Right kidney (tissue), 1 donor: ENCODE results near the gene NDUFB10.
A peak's percentile ranks its signal among the peaks of the same experiment; 100 is the strongest.

Source experiments
- DNase-seq: peaks from one replicate; pipeline ENCODE4 v3.0.0-alpha.2; 2016

Gene NDUFB10

DNA sequence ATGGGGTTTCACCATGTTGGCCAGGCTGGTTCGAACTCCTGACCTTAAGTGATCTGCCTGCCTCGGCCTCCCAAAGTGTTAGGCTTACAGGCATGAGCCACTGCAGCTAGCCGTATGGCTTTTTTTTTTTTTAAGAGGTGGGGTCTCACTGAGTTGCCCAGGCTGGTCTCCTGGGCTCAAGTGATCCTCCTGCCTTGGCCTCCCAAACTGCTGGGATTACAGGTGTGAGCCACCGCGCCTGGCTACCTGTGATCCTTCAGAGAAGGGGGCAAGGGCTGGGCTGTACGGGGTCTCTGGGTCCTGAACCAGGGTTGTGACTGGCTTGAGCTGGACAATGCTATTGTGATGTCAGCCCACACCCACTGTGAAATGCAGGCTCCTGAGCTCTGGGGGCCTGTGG is 7.1 kb downstream of the NDUFB10 start, which contains the start of gene RNF151:
Gene RNF151, plus strand, starts transcription at position 397 of the 400 bp plus-strand sequence. CDS start 26 bp downstream, outside the sequence.
- DNase-seq = no peak

DNA sequence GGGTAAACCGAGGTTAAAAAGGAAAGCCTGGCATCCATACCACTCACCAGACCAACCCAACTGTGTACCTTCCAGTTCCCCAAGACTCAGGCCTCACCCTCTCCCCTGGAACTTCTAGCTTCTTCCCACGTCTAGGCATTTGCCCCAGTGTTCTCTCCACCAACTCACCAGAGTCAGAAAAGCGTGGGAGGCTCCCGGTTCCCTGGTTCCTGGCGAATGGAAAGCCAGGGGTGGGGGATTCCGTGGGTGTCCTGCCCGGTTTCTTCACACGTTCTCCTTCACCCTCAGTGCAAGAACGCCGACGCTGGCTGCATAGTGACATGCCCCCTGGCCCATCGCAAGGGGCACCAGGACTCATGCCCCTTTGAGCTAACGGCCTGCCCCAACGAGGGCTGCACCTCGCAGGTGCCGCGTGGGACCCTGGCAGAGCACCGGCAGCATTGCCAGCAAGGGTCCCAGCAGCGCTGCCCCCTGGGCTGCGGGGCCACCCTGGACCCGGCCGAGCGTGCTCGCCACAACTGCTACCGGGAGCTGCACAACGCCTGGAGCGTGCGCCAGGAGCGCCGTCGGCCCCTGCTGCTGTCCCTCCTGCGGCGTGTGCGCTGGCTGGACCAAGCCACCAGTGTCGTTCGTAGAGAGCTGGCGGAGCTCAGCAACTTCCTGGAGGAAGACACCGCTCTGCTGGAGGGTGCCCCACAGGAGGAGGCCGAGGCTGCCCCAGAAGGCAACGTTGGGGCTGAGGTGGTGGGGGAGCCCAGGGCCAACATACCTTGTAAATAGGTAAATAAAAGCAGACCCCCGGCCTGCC is 9.0 kb downstream of the NDUFB10 start:
- DNase-seq = no peak

DNA sequence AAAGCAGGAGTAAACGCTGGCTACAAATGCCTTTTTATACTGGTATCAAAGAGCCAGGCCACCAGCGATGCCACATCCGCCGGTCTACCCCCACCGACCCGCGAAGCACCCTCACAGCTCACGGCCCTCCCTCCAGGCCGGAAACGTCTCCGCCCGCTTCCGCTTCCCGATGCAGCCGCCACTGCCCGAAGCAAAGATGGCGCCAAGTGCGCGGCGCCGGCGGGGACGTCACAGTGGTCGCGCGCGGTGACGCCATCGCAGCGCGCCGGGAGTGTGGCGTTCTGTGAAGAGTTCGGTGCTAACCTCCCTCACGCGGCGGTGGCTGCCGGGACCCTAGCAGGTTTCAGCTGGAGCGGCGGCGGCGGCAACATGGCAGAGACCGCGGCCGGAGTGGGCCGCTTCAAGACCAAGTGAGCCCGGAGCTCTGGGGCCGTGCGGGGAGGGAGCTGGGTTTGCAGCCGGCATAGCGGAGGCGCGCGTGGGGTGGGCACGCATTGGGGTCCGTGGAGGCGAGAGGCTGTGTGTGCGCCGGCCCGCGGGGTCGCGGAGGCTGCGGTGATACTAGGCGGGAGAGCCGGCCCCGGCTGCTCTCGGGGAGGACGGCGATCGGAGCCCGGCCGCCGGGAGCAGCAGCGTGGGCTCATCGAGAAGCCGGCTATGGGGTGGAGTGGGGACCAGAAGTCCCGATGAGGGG is 12.6 kb downstream of the NDUFB10 start, which contains the start of gene TBL3:
Gene TBL3, plus strand, starts transcription at position 258 of the 694 bp plus-strand sequence. Its CDS starts 112 bp downstream, at position 370.
- DNase-seq = peak; percentile 95

DNA sequence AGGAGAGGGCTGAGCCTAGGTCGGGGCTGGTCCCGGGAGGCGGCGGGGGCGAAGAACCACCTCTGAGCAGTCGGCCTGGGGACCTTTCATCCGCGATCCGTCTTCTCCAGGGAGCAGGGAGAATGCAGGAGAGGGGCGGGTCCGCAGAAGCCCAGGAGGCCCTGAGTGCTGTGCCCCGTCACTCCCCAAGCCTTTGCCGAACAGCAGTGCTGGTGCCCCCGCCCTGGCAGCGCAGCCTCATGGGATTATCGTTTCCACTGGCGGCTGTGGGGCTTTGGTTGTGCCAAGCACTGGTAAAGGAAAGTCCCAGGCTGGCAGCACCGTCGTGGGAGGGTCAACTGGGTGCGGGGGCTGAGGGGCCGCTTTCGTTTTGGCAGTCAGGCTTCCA is 13.1 kb downstream of the NDUFB10 start:
- no peak for DNase-seq

DNA sequence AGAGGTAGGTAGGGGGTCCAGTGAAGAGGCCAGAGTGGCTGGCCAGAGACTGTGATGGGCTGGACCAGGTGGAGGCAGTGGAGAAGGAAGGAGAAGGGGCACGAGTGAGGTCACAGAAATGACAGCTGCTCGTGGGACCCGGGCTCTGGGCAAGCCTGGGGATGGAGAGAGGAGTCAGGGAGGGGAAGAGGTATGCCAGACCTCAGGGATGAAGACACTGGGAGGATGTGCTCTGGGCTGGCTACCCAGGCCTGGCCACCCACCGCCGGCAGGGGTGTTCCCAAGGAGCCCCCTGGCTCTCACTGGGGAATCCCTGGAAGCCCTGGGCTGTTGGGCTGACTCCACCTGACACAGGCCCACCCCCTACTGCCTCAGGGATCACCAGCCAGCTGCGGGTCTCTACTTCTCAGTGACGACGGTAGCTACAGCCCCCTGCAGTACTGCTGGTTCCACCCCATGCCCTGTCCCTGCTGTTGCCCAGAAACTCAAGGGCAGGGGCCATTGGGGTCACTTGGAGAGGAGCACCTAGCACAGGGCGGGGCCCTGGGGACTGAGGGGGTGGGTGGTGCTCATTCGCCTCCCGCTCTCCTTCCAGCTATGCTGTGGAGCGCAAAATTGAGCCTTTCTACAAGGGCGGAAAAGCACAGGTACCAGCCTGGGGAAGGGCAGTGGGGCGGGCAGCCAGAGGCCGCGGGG is 14.3 kb downstream of the NDUFB10 start:
- no peak for DNase-seq

DNA sequence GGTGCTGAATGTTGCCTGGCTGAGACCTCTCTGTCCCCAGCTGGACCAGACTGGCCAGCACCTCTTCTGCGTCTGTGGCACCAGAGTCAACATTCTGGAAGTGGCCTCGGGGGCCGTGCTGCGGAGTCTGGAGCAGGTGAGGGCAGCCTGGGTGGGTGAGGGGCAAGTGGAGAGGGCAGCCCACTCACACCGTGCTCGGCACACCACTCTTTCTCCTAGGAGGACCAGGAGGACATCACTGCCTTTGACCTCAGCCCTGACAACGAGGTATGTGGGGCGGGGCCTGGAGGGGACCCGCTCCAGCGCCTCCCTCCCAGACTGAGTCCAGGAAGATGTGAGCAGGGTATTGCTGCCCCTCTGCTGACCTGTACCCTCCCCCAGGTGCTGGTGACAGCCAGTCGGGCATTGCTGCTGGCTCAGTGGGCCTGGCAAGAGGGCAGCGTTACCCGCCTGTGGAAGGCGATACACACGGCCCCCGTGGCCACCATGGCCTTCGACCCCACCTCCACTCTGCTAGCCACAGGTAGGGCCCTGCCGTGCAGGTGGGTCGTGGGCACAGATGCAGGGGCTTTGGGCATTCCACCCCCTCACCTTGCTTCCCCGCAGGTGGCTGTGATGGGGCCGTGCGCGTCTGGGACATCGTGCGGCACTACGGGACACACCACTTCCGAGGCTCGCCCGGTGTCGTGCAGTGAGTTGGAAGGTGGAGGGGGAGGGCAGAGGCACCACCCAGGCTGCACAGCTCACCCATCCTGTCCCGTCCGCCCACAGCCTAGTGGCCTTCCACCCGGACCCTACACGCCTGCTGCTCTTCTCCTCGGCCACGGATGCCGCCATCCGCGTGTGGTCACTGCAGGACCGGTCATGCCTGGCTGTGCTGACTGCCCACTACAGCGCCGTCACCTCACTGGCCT is 15.1 kb downstream of the NDUFB10 start:
- DNase-seq = no peak

DNA sequence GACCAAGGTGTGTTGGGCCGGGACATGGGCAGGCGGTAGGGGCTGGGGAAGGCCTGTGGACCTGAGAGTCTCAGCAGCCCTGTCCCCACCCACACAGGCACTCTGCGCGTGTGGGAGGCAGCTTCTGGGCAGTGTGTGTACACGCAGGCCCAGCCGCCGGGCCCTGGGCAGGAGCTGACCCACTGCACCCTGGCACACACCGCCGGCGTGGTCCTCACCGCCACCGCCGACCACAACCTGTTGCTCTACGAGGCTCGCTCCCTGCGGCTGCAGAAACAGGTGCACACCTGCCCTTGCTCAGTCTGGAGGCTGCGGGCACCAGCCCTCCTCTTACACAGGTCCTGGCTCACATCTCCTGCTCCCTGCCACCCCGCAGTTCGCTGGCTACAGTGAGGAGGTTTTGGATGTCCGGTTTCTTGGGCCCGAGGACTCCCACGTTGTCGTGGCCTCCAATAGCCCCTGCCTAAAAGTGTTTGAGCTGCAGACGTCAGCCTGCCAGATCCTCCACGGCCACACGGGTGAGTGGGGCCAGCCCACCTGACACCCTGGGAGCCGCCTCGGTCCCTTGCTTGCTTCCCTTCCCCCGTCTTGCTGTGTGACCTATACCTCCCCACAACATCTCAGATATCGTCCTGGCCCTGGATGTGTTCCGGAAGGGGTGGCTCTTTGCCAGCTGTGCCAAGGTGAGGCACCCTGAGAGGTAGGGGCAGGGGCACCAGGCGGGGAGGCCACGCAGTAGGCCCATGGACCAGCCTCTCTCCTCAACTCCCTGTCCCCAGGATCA is 16.3 kb downstream of the NDUFB10 start:
- no peak for DNase-seq

DNA sequence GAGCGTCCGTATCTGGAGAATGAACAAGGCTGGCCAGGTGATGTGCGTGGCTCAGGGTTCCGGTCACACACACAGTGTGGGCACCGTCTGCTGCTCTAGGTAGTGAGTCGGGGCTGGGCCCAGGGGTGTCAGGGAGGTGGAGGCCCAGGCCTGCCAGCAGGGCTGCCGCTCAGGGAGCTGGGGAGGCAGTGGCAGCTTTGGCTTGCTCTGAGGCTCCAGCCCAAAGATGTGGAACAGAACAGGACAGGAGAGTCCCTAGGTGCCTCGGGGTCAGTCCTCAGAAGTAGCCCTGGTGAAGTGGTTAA is 16.8 kb downstream of the NDUFB10 start:
- DNase-seq = no peak

DNA sequence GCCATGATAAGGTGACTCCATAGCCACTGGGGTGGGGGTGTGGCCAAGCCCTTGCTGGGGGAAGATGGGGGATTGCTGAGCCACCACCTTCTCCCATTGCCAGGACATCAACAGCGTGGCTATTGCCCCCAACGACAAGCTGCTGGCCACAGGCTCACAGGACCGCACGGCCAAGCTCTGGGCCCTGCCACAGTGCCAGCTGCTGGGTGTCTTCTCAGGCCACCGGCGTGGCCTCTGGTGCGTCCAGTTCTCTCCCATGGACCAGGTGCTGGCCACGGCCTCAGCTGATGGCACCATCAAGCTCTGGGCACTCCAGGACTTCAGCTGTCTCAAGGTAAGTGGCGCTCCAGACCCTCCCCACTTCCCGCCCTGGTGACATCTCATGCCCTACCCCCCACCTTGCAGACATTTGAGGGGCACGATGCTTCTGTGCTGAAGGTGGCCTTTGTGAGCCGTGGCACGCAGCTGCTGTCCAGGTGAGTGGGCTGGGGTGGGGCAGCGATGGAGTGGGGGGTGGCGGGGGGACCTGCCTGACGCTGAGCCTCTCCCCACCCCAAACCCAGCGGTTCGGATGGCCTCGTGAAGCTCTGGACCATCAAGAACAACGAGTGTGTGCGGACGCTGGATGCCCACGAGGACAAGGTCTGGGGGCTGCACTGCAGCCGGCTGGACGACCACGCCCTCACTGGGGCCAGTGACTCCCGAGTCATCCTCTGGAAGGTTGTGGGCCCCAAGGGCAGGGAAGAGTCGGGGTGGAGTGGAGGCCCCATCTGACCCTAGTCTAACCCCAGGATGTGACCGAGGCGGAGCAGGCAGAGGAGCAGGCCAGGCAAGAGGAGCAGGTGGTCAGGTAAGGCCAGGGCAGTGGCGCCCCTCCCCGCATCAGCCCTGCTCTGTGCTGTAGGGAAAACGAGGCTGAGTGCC is 17.9 kb downstream of the NDUFB10 start:
- no peak for DNase-seq

DNA sequence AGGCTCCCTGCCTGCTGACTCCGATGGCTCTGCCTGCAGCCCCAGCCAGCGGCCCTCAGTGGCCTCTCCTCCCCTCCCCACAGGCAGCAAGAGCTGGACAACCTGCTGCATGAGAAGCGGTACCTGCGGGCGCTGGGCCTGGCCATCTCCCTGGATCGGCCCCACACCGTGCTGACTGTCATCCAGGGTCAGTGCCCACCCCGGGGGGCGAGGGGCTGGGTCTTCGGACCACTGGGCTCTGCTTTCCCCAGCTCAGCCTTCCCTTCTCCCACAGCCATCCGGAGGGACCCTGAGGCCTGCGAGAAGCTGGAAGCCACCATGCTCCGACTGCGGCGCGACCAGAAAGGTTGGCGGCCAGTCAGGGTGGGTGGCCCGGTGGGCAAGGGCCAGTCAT is 18.5 kb downstream of the NDUFB10 start:
- DNase-seq = no peak

DNA sequence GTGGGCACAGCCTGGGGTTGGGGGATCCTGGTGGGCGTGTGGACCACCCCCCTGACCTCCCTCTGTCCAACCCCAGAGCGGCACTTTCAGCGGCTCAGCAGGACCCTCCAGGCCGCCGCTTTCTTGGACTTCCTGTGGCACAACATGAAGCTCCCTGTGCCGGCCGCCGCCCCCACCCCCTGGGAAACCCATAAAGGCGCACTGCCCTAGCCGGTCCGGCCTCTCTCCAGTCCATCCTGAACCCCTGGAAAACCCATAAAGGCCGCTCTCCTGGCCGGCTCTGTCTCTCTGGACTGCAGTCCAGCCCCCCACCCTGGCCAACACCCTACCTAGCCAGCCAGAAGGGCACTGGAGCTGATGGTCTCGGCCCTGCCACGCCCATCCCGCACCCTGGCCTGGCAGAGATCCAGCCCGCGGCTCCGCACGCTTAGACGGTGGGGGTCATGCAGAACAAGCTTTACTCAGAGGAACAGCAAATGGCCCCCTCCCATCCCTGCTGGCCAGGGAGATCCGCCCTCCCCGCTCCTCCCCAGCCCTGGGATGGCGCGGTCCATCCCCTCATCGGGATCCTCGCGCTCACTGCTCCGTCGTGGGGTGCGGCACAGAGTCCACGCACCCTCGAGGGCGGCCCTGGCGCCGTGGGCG is 19.3 kb downstream of the NDUFB10 start:
- DNase-seq = no peak

DNA sequence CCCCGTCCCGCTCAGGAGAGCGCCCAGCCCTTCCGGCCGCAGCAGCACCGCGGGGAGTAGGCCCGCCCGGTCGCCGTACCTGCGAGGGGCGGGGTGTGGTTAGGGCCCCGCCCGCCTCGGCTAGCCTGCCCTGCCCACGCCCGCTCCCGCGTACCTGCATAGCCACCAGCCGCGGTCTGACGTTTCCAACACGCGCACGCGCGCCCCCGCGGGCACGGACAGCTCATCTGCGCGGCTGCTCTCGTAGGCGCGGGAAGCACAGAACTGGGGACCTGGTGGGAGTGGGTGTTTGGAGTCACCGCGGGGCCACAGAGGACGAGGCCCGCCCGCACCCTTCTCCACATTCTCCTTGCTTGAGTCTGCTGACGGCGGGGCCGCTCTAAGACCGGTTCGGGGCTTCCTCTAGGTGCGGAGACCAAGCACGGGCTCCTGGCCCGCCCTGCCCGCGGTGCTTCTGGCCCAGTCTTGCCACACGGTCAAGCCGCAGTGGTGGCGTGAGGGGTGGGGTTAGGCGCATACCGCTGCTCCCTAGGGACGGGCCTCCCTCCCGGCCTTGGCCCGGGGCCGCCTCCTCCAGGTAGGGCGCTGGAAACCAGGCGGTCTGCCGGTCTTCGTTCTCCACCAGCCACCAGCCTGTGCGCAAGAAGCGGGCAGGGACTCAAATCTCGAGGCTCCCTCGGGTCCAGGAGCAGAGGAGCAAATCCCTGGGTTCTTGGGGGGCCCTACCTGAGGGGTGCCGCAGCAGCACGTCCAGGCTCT is 20.1 kb downstream of the NDUFB10 start:
- DNase-seq = peak; percentile 53

DNA sequence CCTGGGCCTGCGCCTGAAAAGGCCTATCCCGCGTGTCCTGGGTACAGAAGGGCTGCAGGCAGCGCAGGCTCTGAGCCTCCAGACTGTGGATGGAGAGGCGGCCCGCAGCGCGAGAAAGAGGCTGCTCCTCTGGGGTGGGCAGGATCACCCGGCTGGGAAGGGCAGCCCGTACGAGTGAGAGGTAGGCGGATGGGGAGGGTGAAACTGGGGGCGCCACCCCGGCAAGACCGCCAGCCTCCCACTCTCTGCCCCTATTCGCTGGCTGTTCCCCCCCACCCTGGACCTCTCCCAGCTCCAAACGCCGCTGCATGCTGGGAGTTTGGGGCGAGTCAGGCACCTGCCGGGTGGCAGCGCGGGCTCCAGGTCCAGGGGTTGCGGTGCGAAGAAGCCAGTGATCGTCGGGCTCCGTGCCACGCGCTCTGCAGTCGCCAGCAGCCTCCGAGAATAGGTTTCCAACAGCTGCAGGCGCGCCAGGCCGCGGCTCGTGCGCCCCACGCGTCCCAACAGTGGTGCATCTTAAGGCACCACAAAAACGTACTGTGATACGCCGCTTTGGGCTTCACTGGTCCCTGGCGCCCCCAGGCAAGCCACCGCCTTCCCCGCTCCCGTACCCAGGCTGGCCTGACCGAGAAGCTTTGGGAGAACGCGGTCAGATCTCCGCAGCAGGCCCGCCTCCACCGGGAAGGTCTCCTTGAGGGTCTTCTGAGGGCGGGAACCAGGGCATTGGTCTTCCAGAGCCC is 20.9 kb downstream of the NDUFB10 start:
- peak; percentile 44 for DNase-seq

DNA sequence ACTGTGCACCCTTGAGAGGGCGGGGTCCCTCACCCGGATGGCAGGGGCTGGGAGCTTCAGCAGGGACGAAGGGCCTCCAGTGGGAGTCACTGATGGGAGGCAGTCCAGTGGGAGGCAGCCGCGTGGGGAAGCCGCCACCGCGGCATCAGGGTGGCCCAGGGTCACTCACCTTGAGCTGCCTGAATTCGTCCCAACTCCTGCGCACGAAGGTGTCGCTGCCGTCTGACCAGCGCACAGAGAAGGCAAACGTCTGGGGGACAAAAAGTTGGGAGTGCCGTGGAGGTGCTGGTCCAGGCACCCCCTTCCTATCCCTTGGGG is 21.4 kb downstream of the NDUFB10 start:
- DNase-seq = no peak

DNA sequence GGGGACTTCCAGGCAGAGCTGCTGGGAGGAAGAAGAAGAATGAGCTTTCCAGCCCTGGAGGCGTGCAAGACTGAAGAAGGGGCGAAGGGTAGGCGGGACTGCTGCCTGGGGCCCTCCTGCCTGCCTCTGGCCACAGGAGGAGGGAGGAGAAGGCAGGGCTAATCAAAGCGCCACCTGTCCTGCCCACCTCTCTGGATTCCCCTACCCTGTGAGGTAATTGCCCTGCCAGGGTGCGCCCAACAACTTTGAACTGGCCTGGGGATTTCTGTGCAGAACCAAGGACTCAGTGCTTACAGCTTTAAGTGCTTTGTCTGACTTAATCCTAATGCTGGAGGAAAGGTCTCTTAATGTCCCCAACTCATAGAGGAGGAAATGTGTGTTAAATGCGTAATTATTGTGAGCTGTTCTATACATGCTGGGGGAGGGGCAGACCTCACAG is 22.1 kb downstream of the NDUFB10 start, which contains the start of gene NOXO1:
Gene NOXO1, minus strand, starts transcription at position 72 of the 439 bp plus-strand sequence. CDS start 290 bp downstream, outside the sequence.
- no peak for DNase-seq

DNA sequence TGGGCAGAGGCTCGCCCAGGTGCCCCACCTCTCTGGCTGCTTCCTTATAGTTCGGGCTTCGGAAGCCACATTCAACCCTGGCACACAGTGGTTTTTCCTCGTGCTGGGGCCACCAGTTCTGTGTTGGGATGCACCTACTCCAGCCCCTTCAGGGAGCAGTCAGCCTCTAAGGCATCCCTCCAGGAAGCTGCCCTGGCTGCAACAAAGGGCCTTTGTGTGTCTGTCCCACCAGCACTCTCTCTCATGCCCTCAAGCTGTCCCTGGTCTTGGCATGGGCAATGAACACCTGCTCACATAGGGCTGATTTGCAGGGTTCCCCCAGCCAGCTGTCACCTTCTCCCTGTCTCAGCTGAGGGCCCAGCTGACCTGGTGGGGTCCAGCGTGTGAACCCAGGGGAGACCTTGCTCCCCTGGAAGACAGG is 22.7 kb downstream of the NDUFB10 start:
- no peak for DNase-seq

DNA sequence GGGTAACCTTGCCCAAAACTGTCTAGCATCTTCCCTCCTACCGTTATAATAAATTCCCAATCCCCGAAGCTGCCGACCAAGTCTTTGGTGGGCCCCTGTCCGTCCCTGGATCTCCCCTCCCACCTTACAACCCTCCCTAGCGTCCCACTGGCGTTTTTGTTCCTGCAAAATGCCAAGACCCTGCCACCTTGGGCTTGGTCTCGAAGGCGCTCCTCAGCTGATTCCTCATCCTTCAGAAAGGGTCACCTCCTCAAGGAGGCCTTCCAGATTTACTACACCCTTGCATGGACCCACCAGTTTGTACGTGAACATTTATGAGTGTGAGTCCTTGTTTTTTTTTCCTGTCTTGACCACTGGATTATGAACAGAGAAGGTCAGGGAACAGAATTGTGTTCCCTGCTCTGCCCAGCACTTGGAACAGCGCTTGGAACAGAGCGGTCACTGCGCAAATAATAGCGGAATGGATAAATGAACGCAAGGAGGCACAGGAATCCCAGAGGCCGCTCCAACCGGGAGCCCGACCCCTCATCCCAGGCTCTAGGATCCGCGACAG is 23.7 kb downstream of the NDUFB10 start:
- DNase-seq = no peak
